Skeletal muscle tissue (tissue), 4 donors: Measurements from ENCODE around the gene FARP2. TPM values are rescaled to one million over a fixed set of nuclear protein-coding genes. Genes with fewer than 3 reads are reported as not detected.

Experiments
- H3K27ac ChIP-seq: one replicate; pipeline ENCODE4 v1.7.0; 2013; ENCODE audit warnings: mild to moderate bottlenecking, low read depth, low read length, inconsistent platforms
- H3K27me3 ChIP-seq, 3 donors: one replicate each; pipeline ENCODE4 v1.7.0; 2013; ENCODE audit warnings: low read length in 3 of 3; ENCODE audit not compliant: control insufficient read depth in 3 of 3, insufficient read depth in 3 of 3
- H3K36me3 ChIP-seq, 3 donors: one replicate each; pipeline ENCODE4 v1.7.0; 2013; ENCODE audit warnings: low read length in 3 of 3; ENCODE audit not compliant: control insufficient read depth in 3 of 3, insufficient read depth in 3 of 3
- H3K4me1 ChIP-seq, 3 donors: one replicate each; pipeline ENCODE4 v1.7.0; 2013; ENCODE audit warnings: low read length in 3 of 3, mild to moderate bottlenecking in 3 of 3; ENCODE audit not compliant: control insufficient read depth in 3 of 3, insufficient read depth in 3 of 3
- H3K4me3 ChIP-seq, 3 donors: one replicate each; pipeline ENCODE4 v1.7.0; 2013; ENCODE audit warnings: low read length in 3 of 3
- H3K9ac ChIP-seq, 3 donors: one replicate each; pipeline ENCODE4 v1.7.0; 2013; ENCODE audit warnings: low read length in 3 of 3, mild to moderate bottlenecking in 3 of 3, moderate library complexity in 2 of 3, low read depth in 1 of 3
- H3K9me3 ChIP-seq, 3 donors: one replicate each; pipeline ENCODE4 v1.7.0; 2013; ENCODE audit warnings: low read length in 3 of 3; ENCODE audit not compliant: control insufficient read depth in 3 of 3
- total RNA-seq: library from RNA; depleted of rRNA; stranded (reverse); fragments of >200 nt; gene quantifications from one replicate; pipeline ENCODE4 v1.2.3, GENCODE V29; 2014
- donor health status: Osteomylitis.

FARP2 gene
- total RNA-seq, 1 donor from 2014 or later: 21.9 TPM

- H3K4me1 ChIP-seq: no peaks in the 10 kb centered on the region
- H3K9ac ChIP-seq: no peak overlapping the region
- H3K27me3 ChIP-seq: no peaks in the 10 kb centered on the region
- H3K9me3 ChIP-seq: no peaks in the 10 kb centered on the region
- peaks cover 4 to 14% (median 9%) of the 10 kb centered on the region in 3 donors for H3K36me3 ChIP-seq
- no peak overlapping the region for H3K4me3 ChIP-seq
- no peak overlapping the region for H3K27ac ChIP-seq
These were observed 105.9 kb downstream of the FARP2 start for GRCh38 chr2:241461693-241462677.

GRCh38 chr2:241463276-241464135 is 107.4 kb downstream of the FARP2 start:
- no peak overlapping the region for H3K4me3 ChIP-seq
- H3K27ac ChIP-seq: no peak overlapping the region
- no peak overlapping the region for H3K9ac ChIP-seq
- H3K36me3 ChIP-seq: peaks cover 11 to 15% (median 12%) of the 10 kb centered on the region in 3 donors
- no peaks in the 10 kb centered on the region for H3K27me3 ChIP-seq
- no peaks in the 10 kb centered on the region for H3K4me1 ChIP-seq
- no peaks in the 10 kb centered on the region for H3K9me3 ChIP-seq

GRCh38 chr2:241465543-241465942 is 109.5 kb downstream of the FARP2 start:
- peaks cover 11 to 22% (median 13%) of the 10 kb centered on the region in 3 donors for H3K36me3 ChIP-seq
- H3K27ac ChIP-seq: no peak overlapping the region
- no peak overlapping the region for H3K9ac ChIP-seq

GRCh38 chr2:241466230-241466629 is 110.1 kb downstream of the FARP2 start:
- H3K27ac ChIP-seq: no peak overlapping the region
- no peaks in the 10 kb centered on the region for H3K4me1 ChIP-seq

More at GRCh38 chr2:241465543-241465942, 109.5 kb downstream of the FARP2 start:
- no peaks in the 10 kb centered on the region for H3K9me3 ChIP-seq
- H3K4me1 ChIP-seq: no peaks in the 10 kb centered on the region
- H3K4me3 ChIP-seq: no peak overlapping the region
- H3K27me3 ChIP-seq: no peaks in the 10 kb centered on the region

GRCh38 chr2:241467777-241468475 is 111.8 kb downstream of the FARP2 start:
- no peaks in the 10 kb centered on the region for H3K27me3 ChIP-seq
- no peak overlapping the region for H3K4me3 ChIP-seq
- no peaks in the 10 kb centered on the region for H3K4me1 ChIP-seq
- H3K9ac ChIP-seq: no peak overlapping the region
- no peak overlapping the region for H3K27ac ChIP-seq
- no peaks in the 10 kb centered on the region for H3K9me3 ChIP-seq
- H3K36me3 ChIP-seq: peaks cover 11 to 21% (median 11%) of the 10 kb centered on the region in 3 donors

More at GRCh38 chr2:241466230-241466629, 110.1 kb downstream of the FARP2 start:
- Histone ChIP-seq H3K36me3 (peaks cover 11 to 22% (median 11%) of the 10 kb centered on the region in 3 donors), H3K27me3 (no peaks in the 10 kb centered on the region), H3K9ac (no peak overlapping the region), H3K4me3 (no peak overlapping the region), H3K9me3 (no peaks in the 10 kb centered on the region)

- no peak overlapping the region for H3K27ac ChIP-seq
- H3K27me3 ChIP-seq: no peaks in the 10 kb centered on the region
- no peaks in the 10 kb centered on the region for H3K4me1 ChIP-seq
These were observed 112.3 kb downstream of the FARP2 start for GRCh38 chr2:241468476-241468781.

GRCh38 chr2:241469746-241470145 is 113.7 kb downstream of the FARP2 start:
- no peaks in the 10 kb centered on the region for H3K27me3 ChIP-seq
- no peak overlapping the region for H3K27ac ChIP-seq

More at GRCh38 chr2:241468476-241468781, 112.3 kb downstream of the FARP2 start:
- Histone ChIP-seq H3K9ac (no peak overlapping the region), H3K4me3 (no peak overlapping the region), H3K9me3 (no peaks in the 10 kb centered on the region), H3K36me3 (peaks cover 7 to 17% (median 11%) of the 10 kb centered on the region in 3 donors)

GRCh38 chr2:241473399-241473798 is 117.3 kb downstream of the FARP2 start:
- no peak overlapping the region for H3K4me3 ChIP-seq
- H3K27ac ChIP-seq: no peak overlapping the region
- H3K4me1 ChIP-seq: no peaks in the 10 kb centered on the region
- H3K9me3 ChIP-seq: no peaks in the 10 kb centered on the region
- no peaks in the 10 kb centered on the region for H3K27me3 ChIP-seq
- peaks cover 5 to 10% (median 7%) of the 10 kb centered on the region in 3 donors for H3K36me3 ChIP-seq
- H3K9ac ChIP-seq: no peak overlapping the region

More at GRCh38 chr2:241469746-241470145, 113.7 kb downstream of the FARP2 start:
- H3K4me3 ChIP-seq: no peak overlapping the region
- no peak overlapping the region for H3K9ac ChIP-seq
- H3K9me3 ChIP-seq: no peaks in the 10 kb centered on the region
- H3K36me3 ChIP-seq: peaks cover 7 to 14% (median 7%) of the 10 kb centered on the region in 3 donors
- no peaks in the 10 kb centered on the region for H3K4me1 ChIP-seq

GRCh38 chr2:241475267-241475666 is 119.2 kb downstream of the FARP2 start:
- Histone ChIP-seq H3K4me1 (no peaks in the 10 kb centered on the region), H3K27ac (no peak overlapping the region), H3K9me3 (no peaks in the 10 kb centered on the region), H3K36me3 (peaks cover 10 to 16% (median 13%) of the 10 kb centered on the region in 3 donors), H3K9ac (no peak overlapping the region), H3K27me3 (no peaks in the 10 kb centered on the region), H3K4me3 (no peak overlapping the region)
